Measurements from ENCODE around the gene GLYAT. TPM values are rescaled to one million over a fixed set of nuclear protein-coding genes. Genes with fewer than 3 reads are reported as not detected.
"Not testable (repeated sequence)": the region's sequence is repeated elsewhere in the genome, so short reads cannot be mapped to it uniquely, and the experiment has no call there.

GLYAT gene
- total RNA-seq, 2 donors from 2014 or later, result not detected

DNA sequence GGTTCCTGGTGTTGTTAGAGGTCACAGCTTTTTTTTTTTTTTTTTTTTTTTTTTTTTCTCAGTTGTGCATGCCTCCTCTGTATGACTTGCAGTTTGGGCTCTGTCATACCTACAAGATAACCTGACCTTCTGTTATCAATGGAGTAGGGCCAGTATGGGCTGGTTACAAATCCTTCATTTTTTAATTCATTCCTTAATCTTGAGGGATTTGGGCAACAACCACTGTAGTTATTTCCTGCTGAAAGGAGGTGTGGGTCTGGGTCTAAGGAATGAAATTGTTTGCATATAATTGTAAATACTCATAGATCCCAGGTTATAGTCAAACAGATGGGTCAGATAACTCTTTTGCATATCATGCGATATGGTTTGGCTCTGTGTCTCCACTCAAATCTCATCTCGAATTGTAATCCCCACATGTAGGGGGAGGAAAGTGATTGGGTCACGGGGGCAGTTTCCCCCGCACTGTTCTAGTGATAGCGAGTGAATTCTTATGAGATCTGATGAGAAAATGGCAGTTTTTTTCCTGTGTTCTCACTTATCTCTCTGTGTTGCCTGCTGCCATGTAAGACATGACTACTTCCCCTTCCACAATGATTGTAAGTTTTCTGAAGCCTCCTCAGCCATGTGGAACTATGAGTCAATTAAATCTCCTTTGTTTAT is 14.1 kb upstream of the GLYAT start:
- no peak for DNase-seq (ENCODE audit: low spot score)
- intact Hi-C loops (cut with DNase I), result no loop called here

DNA sequence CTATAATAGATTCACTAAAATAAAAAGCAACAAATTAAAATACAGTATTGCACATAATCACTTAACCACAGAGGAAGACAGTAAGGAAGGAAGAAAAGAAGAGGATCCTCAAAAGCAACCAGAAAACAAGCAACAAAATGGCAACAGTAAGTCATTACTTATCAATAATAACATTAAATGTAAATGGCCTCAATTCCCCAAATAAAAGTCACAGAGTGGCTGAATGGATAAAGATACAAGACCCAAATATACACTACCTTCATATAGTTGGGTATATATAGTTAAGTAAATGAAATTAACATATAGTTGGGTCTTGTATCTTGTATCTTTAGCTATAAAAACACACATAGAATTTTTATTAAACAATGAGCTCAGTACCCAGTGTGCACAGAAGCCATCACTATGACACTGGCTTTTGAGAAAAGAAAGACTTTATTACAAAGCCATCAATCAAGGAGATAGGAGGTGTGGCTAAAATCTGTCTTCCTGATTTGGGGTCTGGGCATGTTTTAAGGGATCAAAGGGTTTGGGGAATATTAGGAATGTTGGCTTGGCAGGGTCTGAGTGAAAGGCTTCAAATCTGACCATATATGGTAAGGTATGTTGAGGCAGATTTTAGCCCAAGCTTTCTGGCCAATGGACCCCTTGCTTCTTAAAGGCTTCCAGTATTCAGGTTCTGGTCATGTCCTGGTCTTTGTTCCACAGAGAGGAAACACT is 13.4 kb upstream of the GLYAT start:
- intact Hi-C loops (cut with DNase I), result no loop called here
- DNase-seq (ENCODE audit: low spot score), result no peak

DNA sequence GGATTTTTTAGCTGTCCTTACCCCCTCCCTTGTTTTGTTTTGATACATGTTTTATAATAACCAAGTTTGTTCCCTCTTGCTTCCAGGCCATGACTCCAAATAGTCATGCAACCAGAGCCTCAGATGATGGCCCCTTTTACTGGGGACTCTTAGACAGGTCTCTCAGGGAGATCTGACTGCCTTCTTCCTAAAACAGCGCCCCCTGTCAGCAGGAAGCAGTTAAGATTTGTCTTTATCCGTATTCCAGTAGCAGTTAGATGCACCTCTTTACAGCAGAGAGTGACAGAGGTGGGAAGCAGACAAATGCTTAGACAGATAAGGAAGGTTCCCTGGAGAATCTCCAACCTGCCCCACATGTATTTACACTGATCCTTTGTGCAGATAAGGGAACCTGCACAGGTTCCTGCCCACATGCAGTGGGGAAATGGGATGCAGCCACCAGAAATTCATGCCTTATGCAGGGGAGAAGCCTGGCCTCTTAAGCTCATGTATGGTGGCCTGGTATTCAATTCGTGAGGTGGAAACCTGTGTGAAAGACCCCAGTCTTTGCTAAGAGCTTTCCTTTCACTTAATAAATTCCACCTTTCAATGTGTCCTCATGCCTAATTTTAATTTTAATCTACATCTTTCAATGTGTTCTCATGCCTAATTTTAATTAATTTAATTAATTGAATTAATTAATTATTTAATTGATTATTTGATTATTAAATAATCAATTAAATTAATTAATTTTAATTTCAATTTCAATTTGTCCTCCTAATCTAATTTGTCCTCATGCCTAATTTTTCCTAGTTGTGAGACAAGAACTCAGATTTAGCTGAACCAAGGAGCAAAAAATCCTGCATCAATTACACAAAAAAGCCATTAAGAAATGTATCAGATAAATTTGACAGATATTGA is 11.5 kb upstream of the GLYAT start:
- DNase-seq (ENCODE audit: low spot score), result no peak
- intact Hi-C loops (cut with DNase I), result no loop called here

DNA sequence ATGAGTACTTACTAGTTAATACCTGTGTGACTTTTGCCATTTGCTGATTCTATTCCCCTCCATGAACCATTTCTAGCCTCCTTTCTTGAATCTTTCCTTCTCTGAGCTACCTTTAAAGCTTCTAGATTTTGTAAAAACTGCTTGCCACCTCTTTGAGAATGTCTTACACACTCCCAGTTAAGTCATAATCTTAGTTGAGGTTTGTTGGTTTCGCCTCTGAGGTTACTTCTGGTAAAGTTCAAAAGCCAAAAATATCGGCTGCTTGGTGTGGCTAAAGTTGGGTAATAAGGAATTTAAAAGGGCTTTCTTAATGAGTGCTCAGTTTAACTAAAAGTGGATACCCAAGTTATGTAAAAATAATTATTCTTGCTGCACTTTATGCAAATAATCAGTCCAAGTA is 10.4 kb upstream of the GLYAT start:
- intact Hi-C loops (cut with DNase I), result no loop called here
- no peak for DNase-seq (ENCODE audit: low spot score)

DNA sequence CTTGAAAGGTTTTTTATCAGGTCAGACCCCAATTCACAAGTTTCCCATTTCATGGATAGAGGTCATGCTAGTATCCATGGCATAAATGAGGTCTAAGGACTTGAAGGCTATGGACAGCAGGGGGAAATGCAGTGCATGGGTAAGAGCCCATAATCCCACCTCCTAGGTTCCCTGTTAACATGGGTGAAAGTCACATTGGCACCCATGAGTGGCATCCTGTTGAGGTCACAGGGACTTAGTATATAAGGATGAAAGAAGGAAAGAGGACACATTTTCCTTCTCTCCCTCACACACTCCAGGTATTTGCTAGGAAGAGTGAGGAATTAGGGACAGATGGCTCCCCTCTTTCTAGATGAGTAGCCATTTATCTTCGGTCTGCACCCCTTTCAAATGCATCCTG is 9.4 kb upstream of the GLYAT start:
- DNase-seq (ENCODE audit: low spot score), result no peak
- intact Hi-C loops (cut with DNase I), result no loop called here

DNA sequence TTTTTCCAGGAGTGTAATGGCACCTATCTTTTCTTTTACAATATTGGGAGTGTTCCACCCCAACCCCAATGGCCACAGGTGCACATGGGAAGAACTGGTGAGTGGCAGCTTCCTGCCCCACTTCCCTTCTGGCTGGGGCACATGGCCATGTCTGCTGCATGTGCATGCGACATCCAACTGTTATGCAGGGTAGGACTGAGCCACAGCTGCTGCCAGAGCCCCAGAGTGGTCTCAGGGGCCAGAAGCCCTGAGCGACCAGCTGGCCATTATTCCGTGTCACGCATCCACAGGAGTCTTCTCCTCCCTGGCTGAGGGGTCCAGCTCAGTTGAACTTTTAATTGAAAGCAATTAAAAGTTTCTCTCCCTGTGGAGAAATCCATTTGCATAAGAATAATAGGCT is 8.7 kb upstream of the GLYAT start:
- no peak for DNase-seq (ENCODE audit: low spot score)
- intact Hi-C loops (cut with DNase I), result no loop called here

DNA sequence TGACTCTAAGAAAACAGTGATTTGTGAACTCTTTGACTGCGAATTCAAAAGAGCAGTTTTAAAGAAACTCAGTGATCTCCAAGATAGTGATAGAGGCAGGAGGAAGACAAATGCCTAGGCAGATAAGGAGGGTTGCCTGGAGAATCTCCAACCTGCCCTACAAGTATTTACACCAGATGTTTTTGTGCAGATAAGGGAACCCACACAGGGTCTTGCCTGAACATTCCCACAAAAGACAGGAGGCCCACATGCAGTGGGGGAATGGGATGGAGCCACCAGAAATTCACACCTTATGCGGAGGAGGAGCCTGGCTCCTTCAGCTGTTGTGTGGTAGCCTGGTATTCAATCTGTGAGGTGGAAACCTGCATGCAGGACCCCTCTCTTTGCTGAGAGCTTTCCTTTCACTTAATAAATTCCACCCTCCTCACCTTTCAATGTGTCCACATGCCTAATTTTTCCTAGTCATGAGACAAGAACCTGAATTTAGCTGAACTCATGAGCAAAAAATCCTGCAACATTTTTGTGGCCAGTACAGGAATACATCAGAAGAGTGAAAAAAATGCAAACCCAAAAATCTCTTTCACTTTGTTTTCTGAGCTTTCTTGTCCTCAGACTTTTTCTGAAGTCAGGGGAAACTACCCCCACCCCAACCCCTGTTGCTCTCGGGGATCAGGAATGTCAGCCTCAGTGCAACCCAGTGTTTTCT is 8.1 kb upstream of the GLYAT start:
- intact Hi-C loops (cut with DNase I), result no loop called here
- no peak for DNase-seq (ENCODE audit: low spot score)

DNA sequence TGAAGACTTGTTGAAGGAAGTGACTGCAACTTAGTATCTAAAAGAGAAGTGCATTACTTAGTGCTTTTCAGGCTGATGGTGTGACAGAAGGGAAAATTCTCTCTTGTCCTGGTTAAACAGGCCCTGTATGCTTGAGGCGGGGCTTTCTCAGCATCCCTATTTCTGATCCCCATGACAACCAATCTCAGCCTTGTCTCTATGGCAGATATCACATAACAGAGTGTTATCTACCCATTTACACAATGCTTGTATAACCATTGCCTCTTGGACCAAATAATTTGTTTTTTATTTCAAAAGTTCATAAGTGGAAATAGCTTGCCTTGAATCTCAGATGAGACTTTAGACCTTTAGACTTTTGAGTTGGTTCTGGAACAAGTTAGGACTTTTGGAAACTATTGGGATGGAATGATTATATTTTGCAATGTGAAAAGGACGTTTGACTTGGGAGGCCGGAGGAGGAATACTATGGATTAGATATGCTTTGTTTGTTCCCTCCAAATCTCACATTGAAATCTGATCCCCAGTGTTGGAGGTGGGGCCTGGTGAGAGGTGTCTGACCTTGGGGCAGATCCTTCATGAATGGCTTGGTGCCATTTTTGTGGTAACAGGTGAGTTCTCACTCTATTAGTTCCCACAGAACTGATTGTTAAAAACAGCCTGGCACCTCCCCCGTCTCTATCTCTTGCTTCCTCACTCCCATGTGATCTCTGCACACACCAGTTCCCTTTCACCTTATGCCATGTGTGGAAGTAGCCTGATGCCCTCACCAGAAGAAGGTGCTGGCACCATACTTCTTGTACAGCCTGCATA is 3.1 kb upstream of the GLYAT start:
- no peak for DNase-seq (ENCODE audit: low spot score)
- intact Hi-C loops (cut with DNase I), result no loop called here

DNA sequence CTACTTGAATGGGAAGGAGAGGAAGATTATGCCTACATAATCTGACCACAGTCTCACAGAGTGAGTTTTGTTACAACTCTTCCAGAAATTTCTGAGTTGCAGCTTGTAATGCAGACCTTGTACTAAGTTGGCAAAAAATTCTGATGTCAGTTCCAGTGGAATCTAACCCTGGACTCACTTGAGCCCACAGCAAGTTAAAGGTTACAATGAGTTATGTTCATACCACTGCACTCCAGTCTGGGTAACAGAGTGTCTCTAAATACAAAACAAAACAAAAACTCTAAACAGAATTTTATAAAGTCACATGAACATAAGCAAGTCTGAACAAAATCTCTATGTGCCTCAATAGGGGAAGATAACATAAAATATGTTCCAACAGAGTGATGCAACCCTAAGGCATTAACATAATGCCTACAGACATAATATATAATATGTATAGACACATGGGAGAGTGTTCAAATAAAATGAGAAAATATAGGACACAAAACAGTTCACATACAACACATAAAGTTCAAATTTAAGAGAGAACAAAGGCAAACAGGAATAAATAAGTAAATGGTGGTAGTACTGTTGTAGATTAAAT is 1.1 kb downstream of the GLYAT start:
- intact Hi-C loops (cut with DNase I), result no loop called here
- DNase-seq (ENCODE audit: low spot score), result no peak

DNA sequence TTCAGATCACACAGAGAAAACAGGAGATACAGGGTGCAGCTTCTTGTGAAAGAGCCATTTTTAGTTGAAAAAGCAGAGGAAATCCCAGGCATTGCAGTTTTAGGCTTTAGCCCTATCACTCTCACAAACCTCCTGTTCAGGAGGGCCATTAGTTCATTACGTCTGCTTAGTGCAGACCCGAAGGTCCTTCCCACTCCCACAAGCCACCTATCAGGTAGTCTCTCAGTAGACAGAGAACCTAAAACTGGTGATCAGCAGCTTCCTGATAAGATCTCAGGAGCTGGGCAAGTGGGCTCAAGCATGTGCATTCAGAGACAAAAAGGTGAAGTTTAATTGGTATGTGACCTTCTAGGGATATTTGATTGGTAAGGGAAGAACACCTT is 4.3 kb downstream of the GLYAT start:
- intact Hi-C loops (cut with DNase I), result no loop called here
- DNase-seq (ENCODE audit: low spot score), result no peak

DNA sequence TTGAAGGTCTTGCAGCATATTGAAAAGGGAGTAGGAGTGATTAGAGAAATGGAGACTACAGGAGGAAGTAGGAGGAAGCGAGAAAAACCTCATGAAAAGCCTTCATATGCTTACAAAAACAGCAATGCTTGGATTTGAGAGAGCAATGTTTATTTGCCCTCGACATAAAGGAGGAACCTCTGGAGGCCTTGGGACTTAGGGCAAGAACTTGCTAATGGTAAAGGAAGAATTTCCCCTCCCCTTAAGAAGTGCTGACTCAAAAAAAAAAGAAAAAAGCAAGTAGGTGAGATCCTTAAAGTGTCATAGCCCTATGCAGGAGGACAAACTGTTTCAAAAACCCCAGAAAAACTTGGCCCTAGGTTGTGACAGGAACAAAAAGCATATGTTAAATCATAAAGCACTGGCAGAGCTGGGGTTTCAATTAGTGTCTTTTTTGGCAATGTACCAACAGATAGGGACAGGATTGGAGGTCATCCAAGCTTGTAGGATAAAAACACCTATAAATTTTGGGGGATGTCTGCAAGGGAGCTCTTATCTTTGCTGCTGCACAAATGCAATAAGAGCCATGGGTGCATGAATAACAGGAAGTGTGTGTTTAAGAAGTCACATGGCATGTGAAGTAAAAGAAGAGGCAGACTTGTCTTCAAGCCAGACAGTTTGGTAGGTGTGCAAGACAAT is 4.9 kb downstream of the GLYAT start:
- DNase-seq (ENCODE audit: low spot score), result no peak
- intact Hi-C loops (cut with DNase I), result no loop called here

DNA sequence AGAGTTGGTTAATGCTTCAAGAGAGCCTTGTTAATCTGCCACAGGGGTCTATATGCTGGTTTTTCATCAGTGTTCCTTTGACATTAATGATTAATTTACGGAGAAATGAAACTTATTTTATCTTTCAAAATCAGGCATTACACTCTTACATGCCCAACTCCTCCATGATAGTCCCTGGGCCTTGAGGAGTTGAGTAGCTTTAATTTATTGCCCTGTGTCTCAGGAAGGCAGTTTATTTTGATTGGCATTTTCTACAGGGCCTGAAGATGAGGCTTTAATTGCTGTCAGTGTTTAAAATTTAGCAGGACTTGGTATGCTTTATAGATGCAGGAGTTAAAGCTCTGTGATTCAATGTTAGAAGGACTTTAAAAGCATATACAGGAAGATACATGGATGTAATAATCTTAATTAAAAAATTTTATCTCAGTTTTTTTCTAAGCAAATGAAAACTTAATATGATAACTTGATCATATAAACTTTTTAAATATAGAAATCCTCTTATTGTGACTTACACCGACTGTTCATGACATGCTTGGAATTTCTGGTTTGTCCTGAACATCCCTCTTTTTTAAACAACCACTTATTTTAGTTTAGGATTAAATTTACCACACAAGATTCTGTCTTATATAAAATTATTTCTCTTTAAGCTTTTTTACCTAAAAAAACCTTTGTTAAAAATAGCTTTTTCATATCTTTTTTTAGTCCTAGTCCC is 12.2 kb downstream of the GLYAT start:
- no peak for DNase-seq (ENCODE audit: low spot score)
- intact Hi-C loops (cut with DNase I), result no loop called here

DNA sequence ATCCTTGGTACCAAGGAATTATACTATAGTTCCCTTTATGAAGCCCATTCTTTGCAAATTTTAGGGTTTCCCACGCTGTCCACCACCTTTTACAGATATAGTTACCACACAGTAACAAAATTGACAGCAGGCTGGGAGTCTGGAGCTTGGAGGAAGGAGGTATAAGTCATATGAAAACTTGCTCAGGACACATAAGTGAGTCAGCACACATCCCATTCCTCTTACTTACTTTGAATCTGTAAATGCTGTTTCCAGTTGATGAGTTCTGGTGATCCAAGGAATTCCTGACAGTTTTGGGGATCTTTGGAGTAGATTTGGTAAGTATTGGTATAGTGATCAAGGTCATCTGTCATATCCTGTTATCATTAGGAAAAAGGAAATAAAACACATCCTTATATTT is 19.2 kb downstream of the GLYAT start:
- intact Hi-C loops (cut with DNase I), result no loop called here
- DNase-seq (ENCODE audit: low spot score), result no peak

DNA sequence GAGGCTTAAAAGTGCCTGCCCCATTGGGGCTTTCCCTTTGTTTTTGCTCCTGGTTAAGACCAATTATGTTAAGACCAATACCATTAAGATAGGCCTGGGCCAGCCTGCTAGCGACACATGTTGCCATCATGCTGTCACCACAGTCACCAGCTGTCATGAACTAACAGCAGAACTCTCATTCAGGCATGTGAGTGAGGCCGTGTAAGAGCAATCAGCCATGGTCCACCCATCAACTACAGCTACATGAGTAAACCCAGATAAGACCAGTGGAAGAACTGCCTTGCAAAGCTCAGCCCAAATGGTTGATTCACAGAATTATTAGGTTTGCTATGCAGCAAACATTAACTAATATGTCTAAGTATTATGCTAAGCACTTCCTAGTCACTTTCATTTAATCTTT is 19.9 kb downstream of the GLYAT start:
- intact Hi-C loops (cut with DNase I), result no loop called here
- no peak for DNase-seq (ENCODE audit: low spot score)

DNA sequence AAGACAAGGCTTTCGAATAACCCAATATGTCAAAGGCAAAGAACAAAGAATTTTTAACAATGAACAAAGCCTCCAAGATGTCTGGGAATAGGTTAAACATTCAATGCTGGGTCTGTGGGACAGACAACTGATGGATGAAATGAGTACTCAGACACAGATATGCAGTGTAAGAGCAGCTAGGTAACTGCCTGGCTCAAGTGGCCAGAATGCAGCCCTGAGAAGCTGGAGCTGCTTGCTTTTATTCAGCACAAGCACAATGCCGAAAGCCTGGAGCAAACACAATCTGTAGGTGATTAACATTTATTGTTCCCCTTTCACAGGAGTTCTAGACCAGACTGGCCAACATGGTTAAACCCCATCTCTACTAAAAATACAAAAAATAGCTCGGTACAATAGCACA is 24.0 kb downstream of the GLYAT start:
- intact Hi-C loops (cut with DNase I), result loop anchor here in 1 of 2 donors (5.0 kb wide), 1 partner anchor 1275 kb away; no protein-coding TSS in a partner anchor
- DNase-seq (ENCODE audit: low spot score), result no peak

DNA sequence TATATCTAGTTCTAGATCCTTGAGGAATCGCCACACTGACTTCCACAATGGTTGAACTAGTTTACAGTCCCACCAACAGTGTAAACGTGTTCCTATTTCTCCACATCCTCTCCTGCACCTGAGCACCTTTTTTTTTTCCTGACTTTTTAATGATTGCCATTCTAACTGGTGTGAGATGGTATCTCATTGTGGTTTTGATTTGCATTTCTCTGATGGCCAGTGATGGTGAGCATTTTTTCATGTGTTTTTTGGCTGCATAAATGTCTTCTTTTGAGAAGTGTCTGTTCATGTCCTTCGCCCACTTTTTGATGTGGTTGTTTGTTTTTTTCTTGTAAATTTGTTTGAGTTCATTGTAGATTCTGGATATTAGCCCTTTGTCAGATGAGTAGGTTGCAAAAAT is 34.9 kb downstream of the GLYAT start:
- intact Hi-C loops (cut with DNase I); DNase-seq (ENCODE audit: low spot score): not testable (repeated sequence)

DNA sequence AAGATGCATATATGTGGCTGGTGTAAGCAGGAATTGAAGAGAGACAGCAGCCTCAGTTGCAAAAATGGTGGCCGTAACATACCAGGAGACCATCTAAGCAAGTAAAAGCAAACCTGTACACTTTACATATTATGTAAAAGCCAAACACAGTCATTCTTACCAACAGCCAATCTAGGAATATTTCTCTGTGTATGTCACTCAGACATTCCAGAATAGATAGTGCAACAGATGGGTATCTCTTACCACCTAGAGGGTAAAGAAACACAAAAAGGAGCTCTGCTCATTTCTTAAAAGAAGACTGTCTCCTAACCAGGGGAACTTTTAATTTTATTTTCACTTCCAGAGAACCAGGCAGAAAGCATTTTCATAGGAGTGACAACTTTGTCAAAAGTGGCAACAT is 38.7 kb downstream of the GLYAT start:
- intact Hi-C loops (cut with DNase I), result no loop called here
- no peak for DNase-seq (ENCODE audit: low spot score)

Data from posterior vena cava (tissue), 2 donors.